Activated effector memory CD4-positive, alpha-beta T cell treated with Interleukin-2 at 50 U/mL for 16 hours (primary cell): ENCODE measurements around the gene KLHL26.

Experiments used
- DNase-seq: peaks from one replicate; pipeline ENCODE4 v3.0.0-alpha.2; 2020

KLHL26 gene

GRCh38 chr19:18616023-18616422 lies 20.8 kb upstream of the KLHL26 start:
- DNase-seq = no peak

GRCh38 chr19:18617562-18617961 lies 19.3 kb upstream of the KLHL26 start:
- no peak for DNase-seq

- no peak for DNase-seq
Observed at GRCh38 chr19:18618236-18618635, 18.6 kb upstream of the KLHL26 start.

- no peak for DNase-seq
Observed at GRCh38 chr19:18620311-18620710, 16.5 kb upstream of the KLHL26 start.

GRCh38 chr19:18620902-18621301 lies 15.9 kb upstream of the KLHL26 start:
- no peak for DNase-seq

- DNase-seq = no peak
Observed at GRCh38 chr19:18626906-18627305, 9.9 kb upstream of the KLHL26 start.

GRCh38 chr19:18629166-18630088 lies 7.4 kb upstream of the KLHL26 start:
- no peak for DNase-seq

GRCh38 chr19:18633321-18633720 lies 3.5 kb upstream of the KLHL26 start:
- no peak for DNase-seq

- DNase-seq = no peak
Observed at GRCh38 chr19:18634612-18635297, 2.1 kb upstream of the KLHL26 start.

- DNase-seq = no peak
Observed at GRCh38 chr19:18635831-18636182, 1.0 kb upstream of the KLHL26 start.

- peak; percentile 98 for DNase-seq
Observed at GRCh38 chr19:18636183-18636968, 452 bp upstream of the KLHL26 start.

GRCh38 chr19:18637673-18638630 lies 1.1 kb downstream of the KLHL26 start:
- no peak for DNase-seq

- no peak for DNase-seq
Observed at GRCh38 chr19:18639706-18640243, 2.9 kb downstream of the KLHL26 start.

GRCh38 chr19:18644196-18645034 lies 7.6 kb downstream of the KLHL26 start:
- DNase-seq = no peak

GRCh38 chr19:18645035-18645511 lies 8.2 kb downstream of the KLHL26 start:
- DNase-seq = no peak

- no peak for DNase-seq
Observed at GRCh38 chr19:18646535-18647370, 9.9 kb downstream of the KLHL26 start.

GRCh38 chr19:18647371-18647767 lies 10.5 kb downstream of the KLHL26 start:
- no peak for DNase-seq

GRCh38 chr19:18647807-18648206 lies 11.0 kb downstream of the KLHL26 start:
- DNase-seq = no peak

- no peak for DNase-seq
Observed at GRCh38 chr19:18648973-18649315, 12.1 kb downstream of the KLHL26 start.
